VCaP (cell line): ENCODE measurements around the gene ZNF610.
A peak's percentile ranks its signal among the peaks of the same experiment; 100 is the strongest.

ENCODE experiments used
- H3K27ac ChIP-seq: fragments of 450-650 bp; 2 replicates; pipeline ENCODE4 v1.5.1; 2017
- TF ChIP-seq, protein P1 (sequence below): fragments of 450-650 bp; conservative IDR thresholded peaks from 2 replicates; pipeline ENCODE4 v1.5.1; 2017; ENCODE audit warnings: mild to moderate bottlenecking, moderate library complexity

The ZNF610 gene

DNA sequence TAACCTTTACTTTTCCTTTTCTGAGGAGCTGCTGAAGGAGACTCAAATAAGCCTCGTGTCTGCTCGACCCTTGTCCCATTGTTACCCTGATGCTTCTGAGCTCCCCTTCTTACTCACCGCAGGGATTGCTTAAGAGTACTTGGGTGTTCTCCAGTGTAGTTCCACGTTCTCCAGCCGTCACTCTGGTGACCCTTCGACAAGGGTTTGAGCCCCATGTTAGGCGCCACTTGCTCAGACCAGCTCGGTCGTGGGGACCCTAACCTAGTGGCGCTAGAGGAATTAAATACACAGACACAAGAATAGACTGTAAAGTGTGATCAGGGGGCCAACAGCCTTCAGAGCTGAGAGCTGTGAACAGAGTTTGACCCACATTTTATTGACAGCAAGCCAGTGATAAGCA is 28.8 kb upstream of the ZNF610 start:
- TF ChIP-seq, protein P1, sequence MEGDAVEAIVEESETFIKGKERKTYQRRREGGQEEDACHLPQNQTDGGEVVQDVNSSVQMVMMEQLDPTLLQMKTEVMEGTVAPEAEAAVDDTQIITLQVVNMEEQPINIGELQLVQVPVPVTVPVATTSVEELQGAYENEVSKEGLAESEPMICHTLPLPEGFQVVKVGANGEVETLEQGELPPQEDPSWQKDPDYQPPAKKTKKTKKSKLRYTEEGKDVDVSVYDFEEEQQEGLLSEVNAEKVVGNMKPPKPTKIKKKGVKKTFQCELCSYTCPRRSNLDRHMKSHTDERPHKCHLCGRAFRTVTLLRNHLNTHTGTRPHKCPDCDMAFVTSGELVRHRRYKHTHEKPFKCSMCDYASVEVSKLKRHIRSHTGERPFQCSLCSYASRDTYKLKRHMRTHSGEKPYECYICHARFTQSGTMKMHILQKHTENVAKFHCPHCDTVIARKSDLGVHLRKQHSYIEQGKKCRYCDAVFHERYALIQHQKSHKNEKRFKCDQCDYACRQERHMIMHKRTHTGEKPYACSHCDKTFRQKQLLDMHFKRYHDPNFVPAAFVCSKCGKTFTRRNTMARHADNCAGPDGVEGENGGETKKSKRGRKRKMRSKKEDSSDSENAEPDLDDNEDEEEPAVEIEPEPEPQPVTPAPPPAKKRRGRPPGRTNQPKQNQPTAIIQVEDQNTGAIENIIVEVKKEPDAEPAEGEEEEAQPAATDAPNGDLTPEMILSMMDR: no peak
- no peak overlapping the region for H3K27ac ChIP-seq

DNA sequence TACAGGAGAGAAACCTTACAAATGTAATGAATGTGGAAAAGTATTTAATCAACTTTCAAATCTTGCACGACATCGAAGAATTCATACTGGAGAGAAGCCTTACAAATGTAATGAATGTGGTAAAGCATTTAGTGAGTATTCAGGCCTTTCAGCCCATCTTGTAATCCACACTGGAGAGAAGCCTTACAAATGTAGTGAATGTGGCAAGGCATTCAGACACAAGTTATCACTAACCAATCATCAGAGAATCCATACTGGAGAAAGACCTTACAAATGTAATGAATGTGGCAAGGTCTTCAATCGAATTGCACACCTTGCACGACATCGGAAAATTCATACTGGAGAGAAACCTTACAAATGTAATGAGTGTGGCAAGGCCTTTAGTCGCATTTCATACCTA is 13.6 kb upstream of the ZNF610 start:
- no peak overlapping the region for H3K27ac ChIP-seq
- TF ChIP-seq, protein P1: no peak

DNA sequence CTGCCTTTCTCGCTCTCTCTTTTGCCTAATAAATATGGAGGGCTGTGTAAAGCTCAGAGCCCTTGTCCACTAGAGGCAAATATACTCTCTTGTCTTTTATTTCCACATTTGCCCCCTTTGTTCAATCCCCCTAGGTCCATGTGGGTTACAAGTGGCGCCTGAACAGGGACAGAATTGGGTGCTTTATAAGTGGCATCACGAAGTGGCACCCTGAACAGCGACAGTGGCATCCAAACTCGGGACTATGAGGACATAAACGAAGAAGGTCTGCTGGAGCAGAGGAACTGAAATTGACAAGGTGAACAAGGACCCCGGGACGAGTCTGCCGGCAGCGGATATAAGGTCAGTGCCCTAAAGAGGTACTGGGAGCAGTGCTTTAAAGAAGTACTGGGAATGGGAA is 4.3 kb upstream of the ZNF610 start:
- no peak overlapping the region for H3K27ac ChIP-seq

DNA sequence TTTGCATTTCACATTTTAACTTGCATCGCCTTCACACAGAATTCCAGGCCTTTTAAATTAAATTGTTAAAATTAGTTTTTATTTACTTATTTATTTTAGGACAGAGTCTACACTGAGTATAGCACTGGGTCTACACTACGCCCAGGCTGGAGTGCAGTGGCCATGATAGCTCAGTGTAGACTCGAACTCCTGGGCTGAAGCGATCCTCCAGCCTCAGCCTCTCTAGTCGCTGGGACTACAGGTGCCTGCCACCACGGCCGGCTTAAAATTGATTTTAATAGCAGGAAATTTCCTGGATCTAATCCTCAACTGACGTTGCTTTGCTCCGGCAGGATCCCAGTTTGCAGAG is 301 bp upstream of the ZNF610 start:
- TF ChIP-seq, protein P1: no peak
- peak overlapping the region; percentile 95 for H3K27ac ChIP-seq

More for the DNA sequence above, 4.3 kb upstream of the ZNF610 start:
- TF ChIP-seq, protein P1: no peak

DNA sequence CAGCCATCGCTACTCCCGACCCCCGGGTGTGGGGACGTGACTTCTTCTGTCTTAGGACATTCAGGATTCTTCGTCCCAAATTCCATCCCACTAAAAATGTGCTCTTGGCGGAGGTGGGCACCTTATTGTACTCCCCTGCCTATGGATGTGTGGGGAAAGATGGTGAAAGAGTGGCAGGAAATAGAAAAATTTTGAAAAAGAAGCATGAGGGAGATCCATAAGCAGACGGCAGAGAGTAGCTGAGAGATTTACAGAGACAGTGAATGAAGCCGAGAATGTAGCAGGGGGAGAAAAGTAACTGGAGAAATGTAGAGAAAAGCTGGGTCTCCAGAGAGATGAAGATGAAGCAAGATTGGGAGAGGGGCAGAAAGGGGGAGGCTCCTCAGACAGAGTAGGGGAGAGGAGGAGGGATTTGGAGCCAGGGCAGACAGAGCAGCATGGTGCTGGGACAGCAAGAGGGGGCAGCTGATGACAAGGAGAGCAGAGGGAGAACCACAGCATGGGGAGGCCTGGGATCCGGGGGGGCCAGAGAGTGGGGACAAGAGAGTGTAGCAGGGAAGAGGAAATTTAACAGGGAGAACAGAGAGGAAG is 843 bp downstream of the ZNF610 start:
- peak overlapping the region; percentile 95 for H3K27ac ChIP-seq

DNA sequence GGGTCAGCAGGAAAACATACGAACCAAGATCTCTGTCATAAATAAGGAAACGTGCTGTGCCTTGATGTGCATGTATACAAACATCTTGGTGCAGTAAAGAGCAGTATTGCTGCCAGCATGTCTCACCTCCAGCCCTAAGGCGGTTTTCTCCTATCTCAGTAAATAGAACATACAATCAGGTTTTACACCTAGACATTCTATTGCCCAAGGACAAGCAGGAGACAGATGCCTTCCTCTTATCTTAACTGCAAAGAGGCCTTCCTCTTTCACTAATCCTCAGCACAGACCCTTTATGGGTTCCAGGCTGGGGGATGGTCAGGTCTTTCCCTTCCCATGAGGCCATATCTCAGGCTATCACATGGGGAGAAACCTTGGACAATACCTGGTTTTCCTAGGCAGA is 3.0 kb downstream of the ZNF610 start:
- peak overlapping the region; percentile 95 for H3K27ac ChIP-seq

More for the DNA sequence above, 843 bp downstream of the ZNF610 start:
- TF ChIP-seq, protein P1: no peak

DNA sequence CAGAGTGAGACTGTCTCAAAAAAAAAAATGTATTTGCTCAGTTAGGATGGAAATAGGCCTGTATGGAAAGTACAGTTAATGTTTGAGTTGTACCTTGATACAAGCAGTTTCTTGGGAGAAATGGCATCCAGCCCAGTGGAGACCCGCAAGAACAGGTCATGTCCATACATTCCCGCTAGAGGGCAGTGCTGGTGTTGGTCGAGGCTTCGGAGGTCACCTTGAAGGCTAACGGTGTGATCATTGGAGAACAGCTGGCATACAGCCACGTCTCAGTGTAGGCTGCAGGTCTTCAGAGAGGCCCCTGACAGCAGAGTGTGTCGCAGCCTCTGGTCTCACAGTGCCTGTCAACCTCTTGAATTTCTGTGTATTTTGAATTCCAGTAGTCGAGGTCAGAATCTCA is 7.5 kb downstream of the ZNF610 start:
- peak overlapping the region; percentile 18; the same call in 1 of the 2 replicates for H3K27ac ChIP-seq
- TF ChIP-seq, protein P1: peak; percentile 86

DNA sequence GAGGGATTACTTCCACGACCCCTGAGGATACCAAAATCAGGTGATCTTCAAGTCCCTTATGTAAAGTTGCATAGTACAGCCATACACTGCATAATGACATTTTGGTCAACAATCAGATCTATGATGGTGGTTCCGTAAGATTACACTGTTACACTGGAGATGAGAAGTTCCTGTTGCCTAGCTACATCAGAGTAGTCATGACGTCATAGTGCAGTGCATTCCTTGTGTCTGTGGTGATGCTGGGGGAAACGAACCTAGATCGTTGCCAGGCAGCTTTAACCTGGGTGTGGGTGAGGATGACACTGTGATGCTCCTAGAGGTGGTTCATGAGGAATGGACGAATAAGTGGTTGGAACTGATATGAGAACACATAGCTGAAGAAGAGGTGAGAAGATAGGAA is 9.1 kb downstream of the ZNF610 start:
- TF ChIP-seq, protein P1: no peak
- H3K27ac ChIP-seq: no peak overlapping the region
